ENCODE results near the gene HOXC11. TPM values are rescaled to one million over a fixed set of nuclear protein-coding genes. Genes with fewer than 3 reads are reported as not detected.

Gene HOXC11
- total and polyA plus RNA-seq, 10 of the 15 experiments (the other 5 are each of a cell fraction or from before 2014, with no cell fraction given): not detected

- Histone ChIP-seq H3K9ac (ENCODE audit: control insufficient read depth, insufficient read depth, low read length) (no peak within 1 kb of the TSS), H3K79me2 (ENCODE audit: control insufficient read depth, insufficient read depth, low read length) (no peaks in the 10 kb centered on the region), H3K4me3 (peak within 1 kb of the TSS; percentile 44; the same call in 1 of the 2 replicates), H3K27me3 (replicated peaks in 1 of 2; ENCODE audit: control insufficient read depth in 2 of 2, insufficient read depth in 2 of 2, low read length in 1 of 2) (peaks cover 30 to 50% of the 10 kb centered on the region in 2 experiments), H3K27ac (ENCODE audit: control insufficient read depth, insufficient read depth) (no peak within 1 kb of the TSS), H3K4me2 (ENCODE audit: control insufficient read depth, insufficient read depth) (peak within 1 kb of the TSS; percentile 57), H3K4me1 (ENCODE audit: control insufficient read depth, insufficient read depth, low read length) (peaks cover 24% of the 10 kb centered on the region), H3K9me3 (replicated peaks; ENCODE audit: control insufficient read depth, insufficient read depth, low read length) (no peaks in the 10 kb centered on the region), H4K20me1 (ENCODE audit: control insufficient read depth, insufficient read depth) (peaks cover 3% of the 10 kb centered on the region; the same call in 1 of the 2 replicates), H3K36me3 (ENCODE audit: control insufficient read depth in 2 of 2, insufficient read depth in 2 of 2, low read length in 1 of 2) (no peaks in the 10 kb centered on the region), H2AFZ (ENCODE audit: control insufficient read depth, low read depth, low read length) (no peak within 1 kb of the TSS; the same call in 1 of the 2 replicates)
- peak; percentile 80 for ATAC-seq
- ChIA-PET CTCF (interaction anchor here (0.5 to 5.5 kb wide), 34 partner anchors 9 to 361 kb away, joined by 3 to 54 read pairs (median 4); partner anchors contain the start of genes CALCOCO1, HOXC5, HOXC6 and HOXC8), RAD21 (ENCODE audit: unreplicated experiment) (interaction anchor here (0.5 to 3.3 kb wide), 15 partner anchors 10 to 235 kb away, joined by 3 to 14 read pairs (median 3); partner anchors contain the start of genes HOXC5, HOXC8 and HOXC9), SMC1A (ENCODE audit: uncharacterized antibody, unreplicated experiment) (interaction anchor here (0.7 to 4.5 kb wide), 7 partner anchors 11 to 231 kb away, joined by 3 to 29 read pairs (median 3); partner anchors contain the start of gene HOXC5), POLR2A (interaction anchor here (0.6 to 1.2 kb wide), 3 partner anchors 10 to 589 kb away, joined by 3 to 4 read pairs (median 3); no protein-coding TSS in a partner anchor)
- peak; percentile 38 for DNase-seq (ENCODE audit: low read depth, low spot score)
- FAIRE-seq: peak; percentile 72
- in situ Hi-C loops (cut with MboI): no loop called here
- intact Hi-C loops (cut with micrococcal nuclease; ENCODE audit: unreplicated experiment): loop anchor here (2.0 to 10.0 kb wide), 4 partner anchors 190 to 280 kb away; no protein-coding TSS in a partner anchor
- 38% methylated on average over 44 of the region's 55 CpGs for WGBS (ENCODE audit: insufficient coverage, insufficient replicate concordance, low lambda C conversion rate, missing lambda C conversion rate)
- BruUV-seq (replicated peaks): no TSS peak
- TF ChIP-seq YBX1 (IDR thresholded peaks at IDR 0.05) (no peak), EGR1 (IDR thresholded peaks at IDR 0.05; ENCODE audit: borderline replicate concordance in 1 of 2, low read depth in 2 of 2, low read length in 2 of 2) (no peak), YY1 (IDR thresholded peaks at IDR 0.05; ENCODE audit: low read depth, low read length) (peak; percentile 42; the same call in 1 of the 2 replicates), RAD51 (IDR thresholded peaks at IDR 0.05) (peak; percentile 63; the same call in 1 of the 2 replicates), SMC3 (IDR thresholded peaks at IDR 0.05; ENCODE audit: borderline replicate concordance, low read length) (peak; percentile 55), NR2C1 (IDR thresholded peaks at IDR 0.05) (peak; percentile 82), RFX5 (IDR thresholded peaks at IDR 0.05; ENCODE audit: low read depth, low read length) (peak; percentile 75; the same call in 1 of the 2 replicates), CREM (IDR thresholded peaks at IDR 0.05; ENCODE audit: low read depth) (peak; percentile 92), CBX5 (IDR thresholded peaks at IDR 0.05; ENCODE audit: low read depth) (no peak), NR2F1 (conservative IDR thresholded peaks at IDR 0.05) (peak; percentile 94), CTCF (IDR thresholded peaks at IDR 0.05 in 2 of 3, conservative IDR thresholded peaks at IDR 0.05 in 1 of 3; ENCODE audit: control insufficient read depth in 2 of 3, extremely low read depth in 1 of 3, insufficient read depth in 1 of 3, low read depth in 3 of 3, low read length in 3 of 3) (peak; percentile 67 to 93 (median 86)), SUZ12 (IDR thresholded peaks at IDR 0.05; ENCODE audit: unreplicated experiment) (peak; percentile 82), NBN (IDR thresholded peaks at IDR 0.05) (0 out of 2 replicates have a peak, but pooled peaks have one; percentile 47), RUNX3 (IDR thresholded peaks at IDR 0.05; ENCODE audit: low read length) (no peak), USF2 (IDR thresholded peaks at IDR 0.05; ENCODE audit: borderline replicate concordance, low read depth, low read length) (peak; percentile 65), ATF7 (IDR thresholded peaks at IDR 0.05; ENCODE audit: low read depth) (peak; percentile 85), BHLHE40 (IDR thresholded peaks at IDR 0.05; ENCODE audit: borderline replicate concordance in 1 of 2, low read depth in 2 of 2, low read length in 1 of 2) (peak in 1 of 2 experiments; percentile 37; a peak in 2 of 4 replicates), TBL1XR1 (IDR thresholded peaks at IDR 0.05; ENCODE audit: low read depth, low read length) (no peak), USF1 (IDR thresholded peaks at IDR 0.05; ENCODE audit: borderline replicate concordance, extremely low read length, insufficient read depth, low read depth, low read length) (peak; percentile 60), NFYA (IDR thresholded peaks at IDR 0.05; ENCODE audit: borderline replicate concordance, low read depth, low read length) (no peak)
Observed at GRCh38 chr12:53984901-53985691, 12.2 kb downstream of the HOXC11 start, which contains the start of gene HOXC10. TSS of gene HOXC10 (plus strand) at chr12:53985146. CDS start at chr12:53985260, 114 bp downstream.

All from GM12878 (cell line).